ENCODE data around the gene MYO16.
"Not testable (repeated sequence)": the region's sequence is repeated elsewhere in the genome, so short reads cannot be mapped to it uniquely, and the experiment has no call there.

The MYO16 gene

DNA sequence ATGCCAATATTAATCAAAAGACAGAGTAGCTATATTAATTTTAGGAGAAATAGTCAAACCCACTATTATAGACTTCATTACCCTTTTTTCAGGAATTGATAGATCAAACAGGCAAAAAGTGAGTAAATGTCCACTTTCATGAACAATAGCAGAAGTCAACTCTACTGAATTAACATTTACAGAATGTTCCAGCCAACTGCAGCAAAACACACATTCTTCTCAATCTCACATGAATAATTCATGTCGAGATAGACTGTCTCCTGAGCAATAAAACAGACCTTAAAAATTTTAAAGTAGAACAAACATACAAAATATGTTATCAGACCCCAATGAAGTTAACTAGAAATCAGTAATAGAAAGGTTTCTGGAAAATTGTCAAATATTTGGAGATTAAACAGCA lies 118.4 kb downstream of the MYO16 start:
- no peak for DNase-seq

DNA sequence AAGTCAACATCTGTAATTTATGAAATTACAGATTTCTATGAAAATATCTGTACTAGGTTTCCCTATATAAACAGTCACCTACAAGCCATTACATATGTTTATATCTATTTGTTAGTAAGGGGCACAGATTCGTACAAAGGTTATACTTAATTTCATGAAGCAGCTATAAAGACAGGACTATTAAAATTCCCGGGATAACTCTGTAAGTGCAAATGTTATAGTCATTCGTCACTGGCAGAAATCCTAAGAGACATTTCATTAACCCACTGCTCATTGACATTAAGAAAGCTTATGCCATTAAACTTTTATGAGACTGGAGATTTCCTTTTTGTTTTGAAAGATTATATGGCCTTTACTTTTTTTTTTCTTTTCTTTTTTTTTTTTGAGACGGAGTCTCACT lies 122.9 kb downstream of the MYO16 start:
- DNase-seq = no peak

DNA sequence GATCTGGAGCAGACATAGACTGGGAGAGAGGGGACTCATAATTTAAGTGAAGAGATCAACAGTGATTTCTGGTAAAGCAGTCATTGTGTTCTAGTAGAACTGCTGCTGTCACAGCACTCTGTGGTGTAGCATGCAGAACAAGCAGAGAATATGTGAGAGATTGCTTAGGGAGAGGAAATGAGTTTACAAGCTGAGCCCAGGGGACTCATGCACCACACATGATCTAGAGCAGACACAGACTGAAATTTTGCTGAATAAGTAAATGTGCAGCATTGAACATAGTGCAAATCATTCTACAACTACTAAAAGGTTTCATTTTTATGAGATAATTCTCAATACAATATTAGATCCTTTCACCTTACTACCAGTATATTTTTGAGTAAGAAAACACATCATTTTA lies 125.7 kb downstream of the MYO16 start:
- DNase-seq = no peak

DNA sequence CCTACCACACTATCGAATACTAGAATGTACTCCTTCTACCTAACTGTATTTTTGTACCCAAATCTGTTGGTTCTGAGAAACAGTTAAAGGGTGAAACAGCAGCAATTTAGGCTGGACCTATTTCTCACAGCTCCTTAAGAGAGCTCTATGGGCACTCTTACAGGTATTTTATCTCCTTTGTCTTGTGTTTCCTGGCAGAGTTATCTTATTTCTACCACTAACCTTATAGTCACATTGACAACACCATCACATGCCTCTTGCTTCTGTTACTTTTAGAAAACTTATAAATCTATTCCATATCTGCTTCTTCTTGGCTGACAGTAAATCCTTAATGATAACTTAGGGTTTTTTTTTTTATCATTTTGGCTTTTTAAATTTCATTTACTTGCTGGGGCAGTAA lies 130.7 kb downstream of the MYO16 start:
- DNase-seq = no peak

DNA sequence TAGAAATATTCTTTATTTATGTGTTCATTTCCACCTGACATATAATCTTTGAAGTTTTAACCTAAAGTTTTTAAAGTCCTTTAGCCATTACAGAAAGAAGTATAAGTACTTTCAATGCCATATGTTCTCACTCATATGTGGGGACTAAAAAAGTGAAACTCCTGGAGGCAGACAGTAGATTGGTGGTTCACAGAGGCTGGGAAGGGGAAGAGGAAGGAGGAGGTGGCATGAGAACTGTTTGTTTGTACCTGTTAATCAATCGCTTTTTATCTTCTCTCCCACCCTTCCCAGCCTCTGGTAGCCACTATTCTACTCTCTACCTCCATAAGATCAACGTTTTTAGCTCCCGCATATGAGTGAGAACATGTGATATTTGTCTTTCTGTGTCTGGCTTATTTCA lies 131.1 kb downstream of the MYO16 start:
- DNase-seq = no peak

DNA sequence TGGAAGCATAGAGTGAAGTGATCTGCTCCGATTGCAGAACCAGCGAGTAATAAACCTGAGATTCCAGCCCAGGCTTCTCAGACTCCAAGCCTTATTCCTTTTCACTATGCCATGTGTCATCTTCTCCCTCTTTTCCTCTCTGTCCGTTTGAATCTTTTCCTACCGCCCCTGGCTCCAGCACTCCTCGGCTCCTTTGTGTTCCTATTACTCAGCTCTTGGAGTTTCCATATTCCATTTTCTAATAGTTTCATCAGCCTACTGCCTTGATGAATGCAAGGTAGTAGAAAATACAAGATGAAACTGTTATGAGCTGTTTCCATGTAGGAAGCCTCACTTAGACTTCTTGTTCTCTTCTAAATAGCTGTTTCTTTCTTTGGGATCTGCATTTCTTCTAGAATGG lies 138.6 kb downstream of the MYO16 start:
- DNase-seq = no peak

DNA sequence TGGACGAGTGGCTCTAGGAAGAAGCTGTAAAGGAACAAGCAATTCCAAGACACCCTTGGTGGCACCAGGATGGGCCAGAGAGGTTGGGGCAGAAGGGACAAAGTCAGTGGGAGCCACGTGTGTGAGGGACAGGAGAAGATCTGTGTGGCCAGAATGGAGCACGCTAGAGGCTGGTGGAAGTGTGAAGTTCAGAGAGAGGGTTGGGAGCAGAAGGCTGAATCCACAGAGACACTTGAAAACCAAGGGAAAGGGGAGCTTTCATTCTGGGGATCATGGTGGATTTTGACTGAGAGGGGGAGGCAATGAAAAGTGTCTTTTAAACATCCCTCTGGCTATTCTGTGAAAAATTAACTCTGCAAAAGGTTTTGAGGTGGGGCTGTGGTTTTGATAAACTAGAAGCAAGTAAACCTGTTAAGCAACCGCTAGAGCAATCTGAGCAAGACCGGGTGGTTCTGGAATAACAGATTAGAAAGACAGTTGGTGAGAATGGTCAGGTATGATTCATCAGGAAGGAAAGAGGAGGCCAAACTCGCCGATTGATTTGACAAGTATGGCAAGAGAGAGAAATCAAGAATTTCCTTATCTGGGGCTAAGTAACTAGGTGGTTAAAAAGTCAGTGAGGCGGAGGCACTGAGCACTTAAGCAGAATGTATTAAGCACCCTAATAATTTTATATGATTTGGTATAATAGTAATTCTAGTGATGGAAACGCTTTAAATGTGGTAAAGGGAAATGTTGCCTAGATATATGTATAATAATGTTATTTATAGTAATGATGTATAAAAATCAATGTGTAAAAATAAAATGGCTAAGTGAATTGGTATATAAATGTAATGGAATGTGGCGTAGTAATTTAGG lies 140.0 kb downstream of the MYO16 start:
- no peak for DNase-seq

DNA sequence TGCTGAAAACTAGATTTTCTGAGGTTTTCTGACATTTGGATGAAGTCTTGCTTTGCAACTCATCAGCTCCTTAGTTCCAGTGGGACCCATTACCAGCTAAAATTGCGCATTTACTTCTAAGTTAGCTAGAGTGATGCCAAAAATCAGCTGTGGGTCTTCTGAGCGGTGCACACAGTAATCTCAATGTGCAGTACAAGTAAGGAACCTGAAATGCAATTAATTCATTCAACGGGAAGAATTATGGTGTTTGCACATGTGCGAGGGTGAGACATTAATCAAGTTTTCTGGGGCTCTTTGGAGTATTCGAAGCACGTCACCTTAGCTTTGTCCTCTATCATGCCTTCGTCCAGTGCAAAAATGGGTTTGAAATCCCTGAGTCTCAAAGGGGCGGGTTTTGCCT lies 146.2 kb downstream of the MYO16 start:
- no peak for DNase-seq

DNA sequence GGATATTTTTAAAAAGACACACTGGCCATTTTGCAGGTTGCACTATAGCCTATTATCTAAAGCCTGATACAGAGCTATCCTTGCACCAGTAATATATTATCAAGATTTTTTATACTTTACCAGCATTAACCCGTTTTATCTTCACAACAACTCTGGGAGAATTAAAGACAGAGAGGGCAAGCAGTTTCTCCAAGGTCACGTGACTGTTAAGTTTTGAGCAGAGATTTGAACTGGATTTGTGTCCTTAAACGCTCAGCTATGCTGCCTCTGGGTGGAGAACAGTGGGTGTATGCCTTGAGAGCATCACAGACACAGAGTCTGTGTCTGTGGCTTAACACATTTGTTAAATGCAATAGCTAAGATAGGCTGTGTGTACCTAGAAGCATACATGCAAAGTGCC lies 147.2 kb downstream of the MYO16 start:
- DNase-seq = no peak

DNA sequence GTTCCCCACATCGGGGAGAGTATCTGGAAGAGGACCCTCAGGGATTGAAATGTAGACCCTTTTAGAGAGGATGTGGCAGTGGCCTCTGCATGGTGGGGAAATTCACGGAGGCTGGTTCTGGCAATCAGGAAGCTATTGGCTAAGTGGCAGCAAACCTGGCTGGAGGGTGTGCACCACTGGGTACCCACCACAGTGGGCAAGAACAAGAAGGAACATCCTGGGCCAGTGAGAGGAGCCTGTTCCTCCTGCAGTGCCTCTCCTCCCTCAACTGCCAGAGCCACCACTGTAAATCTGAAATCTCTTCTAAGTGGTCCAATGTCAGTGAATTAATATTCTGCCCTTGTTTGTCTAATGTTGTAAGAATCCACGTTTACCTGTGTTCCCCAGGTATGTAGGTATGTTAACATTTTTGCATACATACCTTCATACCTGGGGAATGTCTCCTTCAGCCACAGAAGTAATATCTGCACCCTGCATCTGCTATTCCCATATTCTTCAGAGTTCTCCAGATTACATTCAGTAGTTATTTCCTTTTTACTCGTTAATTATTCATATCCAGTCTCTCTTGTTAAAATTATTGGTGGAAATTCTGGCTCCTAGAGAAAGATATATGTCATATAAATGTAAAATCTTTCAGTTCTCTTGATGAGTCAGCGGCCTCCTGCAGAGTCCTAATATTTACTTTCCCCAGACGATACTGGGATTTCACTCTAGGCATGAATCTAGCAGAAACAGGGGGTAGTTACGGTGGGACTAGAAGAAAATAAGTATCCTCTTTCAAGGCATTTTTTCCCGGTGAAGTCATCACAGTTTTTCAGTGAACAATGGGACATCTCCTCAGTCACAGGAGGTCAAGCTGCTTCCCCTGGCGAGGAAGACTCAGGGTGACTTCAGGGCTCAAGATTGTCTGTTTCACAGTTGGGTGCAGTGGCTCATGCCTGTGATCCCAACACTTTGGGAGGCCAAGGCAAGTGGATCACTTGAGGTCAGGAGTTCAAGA lies 148.3 kb downstream of the MYO16 start:
- DNase-seq = no peak

DNA sequence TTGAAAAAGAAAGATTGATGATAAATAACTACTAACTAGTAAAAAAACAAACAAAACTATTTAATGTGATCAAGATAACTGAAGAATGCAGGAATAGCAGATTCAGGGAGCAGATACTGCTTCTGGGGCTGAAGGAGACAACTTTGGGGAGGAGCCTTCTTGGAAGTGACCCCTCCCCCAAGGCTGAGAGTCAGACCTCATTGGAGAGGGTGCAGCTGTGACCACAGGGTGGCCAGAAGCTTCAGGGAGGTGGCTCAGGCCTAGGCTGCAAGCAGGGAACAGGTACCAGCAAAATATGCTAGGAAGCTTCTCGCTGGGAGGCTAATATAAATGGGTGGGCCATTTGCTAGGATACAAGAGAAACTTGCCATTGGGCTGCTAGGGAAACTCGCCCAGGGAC lies 149.9 kb downstream of the MYO16 start:
- DNase-seq = no peak

DNA sequence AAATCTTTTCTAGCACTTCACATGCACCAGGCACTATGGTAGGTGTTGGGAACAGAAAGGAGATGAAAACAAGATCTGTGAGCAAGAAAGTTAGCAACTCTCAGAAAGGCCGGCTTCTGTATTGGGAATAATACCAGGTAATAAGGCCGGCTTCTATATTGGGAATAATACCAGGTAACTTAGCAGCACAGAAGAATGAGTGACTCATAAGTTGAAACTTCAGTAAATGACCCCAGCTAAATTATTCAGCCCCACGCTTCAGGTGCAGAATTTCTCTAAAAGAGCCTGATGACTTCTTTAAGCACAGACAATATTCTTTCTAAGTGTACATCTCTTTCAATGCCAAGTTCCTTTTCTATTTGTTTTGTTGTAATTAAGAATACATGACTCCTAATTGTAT lies 151.3 kb downstream of the MYO16 start:
- no peak for DNase-seq

DNA sequence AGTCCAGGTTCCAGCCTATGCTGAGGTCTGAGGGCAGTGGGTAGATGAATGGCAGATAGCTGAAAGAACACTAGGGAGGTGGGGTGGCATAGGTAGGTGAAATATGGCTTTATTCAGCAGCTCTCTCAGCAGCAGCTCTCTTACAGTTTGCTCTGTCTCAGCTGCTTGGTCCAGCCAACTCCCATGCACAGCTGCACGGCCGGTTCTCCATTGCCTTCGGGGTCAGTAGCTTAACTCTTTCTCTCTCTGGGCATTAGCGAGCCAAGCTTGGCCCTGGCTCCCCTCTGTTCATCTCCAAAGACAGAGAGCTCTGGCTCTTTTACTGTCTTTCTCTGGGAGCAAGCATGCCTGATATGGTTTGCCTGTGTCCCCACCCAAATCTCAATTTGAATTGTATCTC lies 151.9 kb downstream of the MYO16 start:
- no peak for DNase-seq

DNA sequence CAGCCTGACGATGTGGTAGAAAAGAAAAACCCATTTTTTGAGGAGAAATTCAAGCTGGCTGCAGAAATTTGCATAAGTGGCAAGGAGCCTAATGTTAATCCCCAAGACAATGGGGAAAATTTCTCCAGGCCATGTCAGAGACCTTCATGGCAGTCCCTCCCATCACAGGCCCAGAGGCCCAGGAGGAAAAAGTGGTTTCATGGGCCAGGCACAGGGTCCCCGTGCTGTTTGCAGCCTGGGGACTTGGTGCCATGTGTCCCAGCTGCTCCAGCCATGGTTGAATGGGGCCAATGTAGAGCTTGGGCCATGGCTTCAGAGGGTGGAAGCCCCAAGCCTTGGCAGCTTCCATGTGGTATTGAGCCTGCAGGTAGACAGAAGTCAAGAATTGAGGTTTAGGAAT lies 153.1 kb downstream of the MYO16 start:
- not testable (repeated sequence) for DNase-seq

DNA sequence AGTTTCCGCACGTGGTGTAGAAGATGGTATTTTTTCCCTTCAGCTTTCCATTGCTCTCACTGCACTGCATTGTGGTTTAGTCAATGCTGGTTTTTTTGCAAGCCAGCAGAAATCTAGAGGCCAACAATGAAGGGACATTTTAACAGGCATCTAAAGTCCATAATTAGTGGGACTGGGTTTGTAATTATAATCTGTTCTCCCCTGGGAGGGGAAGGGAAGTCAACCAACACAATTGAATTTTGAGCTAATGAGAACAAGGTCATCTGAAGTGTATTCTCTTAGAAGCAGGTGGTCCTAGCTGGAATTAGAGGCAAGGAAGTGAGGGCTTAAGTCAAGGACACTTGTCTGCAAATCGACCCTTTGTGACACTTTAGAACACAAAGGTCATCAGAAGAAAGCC lies 156.4 kb downstream of the MYO16 start:
- DNase-seq = peak; percentile 63 to 76

DNA sequence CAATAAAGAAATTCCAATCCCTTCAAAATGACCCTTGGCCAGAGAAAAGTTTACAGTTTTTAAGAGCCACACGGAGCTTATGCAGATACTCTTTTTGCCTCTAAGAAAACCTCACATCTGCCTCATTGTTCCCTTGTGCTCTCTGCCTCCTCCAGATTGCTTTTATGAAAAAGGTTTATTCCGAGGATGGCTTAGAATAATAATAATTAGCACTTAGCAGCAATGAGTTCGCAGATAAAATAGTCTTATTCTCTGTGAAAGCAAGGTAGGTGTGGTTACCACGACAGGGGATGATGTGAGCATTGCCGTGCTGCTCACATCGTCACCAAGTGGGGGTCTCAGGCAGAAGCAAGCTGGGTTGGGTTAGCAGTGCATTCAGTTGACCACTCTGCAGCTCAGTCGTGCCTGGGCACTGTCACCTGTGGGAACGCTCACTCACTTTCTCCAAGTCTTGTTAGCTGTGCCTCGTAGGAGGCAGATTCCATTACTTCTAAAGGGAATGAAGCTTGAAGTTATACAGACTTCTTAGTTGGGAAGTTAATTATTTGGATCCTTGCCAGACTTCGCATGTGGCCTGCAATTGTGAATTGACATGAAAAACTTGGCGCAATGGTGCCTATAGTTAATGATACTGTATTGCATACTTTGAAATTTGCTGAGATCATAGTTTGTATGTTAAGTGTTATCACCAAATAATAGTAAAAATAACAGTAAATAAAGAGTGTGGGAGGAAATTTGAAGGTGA lies 157.2 kb downstream of the MYO16 start:
- DNase-seq = peak in 1 of 2 experiments; percentile 9

DNA sequence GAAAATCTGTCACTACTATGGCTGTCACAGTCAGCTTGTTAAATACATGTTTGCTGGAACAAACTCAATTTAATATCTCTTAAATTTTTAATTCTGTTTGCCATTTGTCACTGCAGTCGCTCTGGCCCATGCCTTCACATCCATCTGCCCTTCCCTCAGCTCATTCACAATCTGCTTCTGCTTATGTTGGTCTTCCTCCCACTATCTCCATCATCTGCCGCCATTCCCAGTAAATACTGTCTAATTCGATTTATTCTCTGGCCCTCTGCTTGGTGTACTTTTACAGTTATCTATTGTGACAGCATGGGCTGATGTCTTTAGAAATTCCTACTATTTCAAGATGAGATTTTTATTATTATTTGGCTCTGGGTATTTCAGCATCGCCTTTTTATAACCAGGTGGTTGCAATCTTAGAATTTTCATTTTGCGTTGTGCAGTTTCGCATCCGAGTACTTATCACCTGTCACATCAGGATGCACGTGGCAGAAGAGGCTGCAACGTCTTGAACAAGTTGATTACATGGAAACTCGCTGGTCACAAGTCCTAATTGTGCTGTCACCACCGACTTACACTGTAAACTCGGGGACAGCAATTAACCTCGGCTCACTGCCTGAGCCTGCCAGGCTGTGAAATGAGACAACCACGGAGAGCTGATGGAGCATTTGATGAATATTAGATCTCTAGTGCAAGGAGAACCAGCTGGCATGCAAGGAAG lies 158.4 kb downstream of the MYO16 start:
- DNase-seq = no peak

DNA sequence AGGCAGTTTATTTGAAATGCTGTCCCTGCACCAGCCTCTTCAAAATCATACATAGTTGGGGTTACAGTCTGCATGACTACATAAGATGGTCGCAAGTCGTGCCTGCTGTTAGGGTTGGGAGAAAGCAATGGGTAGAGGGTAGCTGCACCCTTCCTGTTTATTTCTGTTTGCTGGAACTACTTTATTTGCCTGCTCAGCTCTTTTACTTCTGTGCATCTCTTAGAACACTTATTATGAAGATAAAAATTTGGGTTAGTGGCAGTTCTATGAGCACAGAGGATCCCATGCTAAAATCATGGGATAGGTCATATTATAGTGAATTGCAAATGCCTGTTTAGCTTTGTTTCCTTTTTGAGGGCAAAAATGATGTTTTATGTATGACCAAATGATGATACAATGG lies 160.1 kb downstream of the MYO16 start:
- no peak for DNase-seq

DNA sequence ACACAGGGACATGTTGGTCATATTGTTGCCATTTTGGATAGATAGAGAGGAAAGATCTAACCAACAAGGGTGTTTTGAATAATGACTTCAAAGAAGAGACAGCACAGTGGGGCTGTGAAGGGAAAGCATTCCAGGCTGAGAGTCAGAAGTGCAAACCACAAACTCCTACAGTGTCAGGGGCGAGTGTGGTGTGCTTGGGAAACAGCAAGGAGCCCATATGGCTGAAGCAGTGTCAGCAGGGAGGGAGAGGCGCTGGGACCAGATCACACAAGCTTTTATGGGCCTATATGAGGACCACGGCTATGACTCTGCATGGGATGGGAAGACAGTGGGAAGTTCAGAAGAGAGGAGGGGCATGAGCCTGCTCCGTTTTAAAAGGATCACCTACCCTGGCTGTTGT lies 166.4 kb downstream of the MYO16 start:
- DNase-seq = no peak

DNA sequence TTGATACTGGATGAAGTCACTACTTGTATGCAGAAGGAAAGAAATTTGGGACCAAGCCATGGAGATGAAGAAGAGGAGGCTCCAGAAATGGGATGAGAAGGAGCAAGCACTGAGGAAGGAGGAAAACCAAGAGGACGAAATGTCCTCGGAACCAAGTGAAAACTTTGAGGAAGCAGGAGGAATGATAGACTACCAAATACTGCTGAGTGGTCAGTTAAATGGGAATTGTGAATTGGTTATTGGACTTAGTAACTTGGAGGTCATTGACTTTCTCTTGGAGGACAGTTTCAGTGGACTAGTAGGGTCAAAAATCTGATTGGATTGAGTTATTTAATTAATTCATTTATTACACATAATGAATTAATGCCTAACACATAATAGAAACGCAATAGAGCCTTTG lies 167.9 kb downstream of the MYO16 start:
- no peak for DNase-seq

DNA sequence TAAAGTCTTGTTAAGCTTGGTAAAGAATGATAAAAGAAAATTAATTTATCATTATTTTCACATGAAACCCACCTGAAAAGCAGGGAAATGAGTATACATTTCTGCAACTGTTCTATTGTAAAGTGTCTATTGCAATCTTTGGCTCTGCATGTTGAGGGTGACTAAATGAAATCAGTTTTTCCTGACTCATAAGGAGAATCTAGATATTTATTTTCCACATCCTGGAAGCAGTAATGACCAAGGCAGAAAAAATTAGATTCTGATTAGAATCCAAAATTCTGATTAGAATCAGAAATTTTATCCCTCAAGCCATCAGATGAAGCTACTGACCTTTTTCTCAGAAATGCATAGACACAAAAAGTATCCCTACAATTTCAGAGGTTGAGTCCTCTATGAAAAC lies 178.4 kb downstream of the MYO16 start:
- no peak for DNase-seq

DNA sequence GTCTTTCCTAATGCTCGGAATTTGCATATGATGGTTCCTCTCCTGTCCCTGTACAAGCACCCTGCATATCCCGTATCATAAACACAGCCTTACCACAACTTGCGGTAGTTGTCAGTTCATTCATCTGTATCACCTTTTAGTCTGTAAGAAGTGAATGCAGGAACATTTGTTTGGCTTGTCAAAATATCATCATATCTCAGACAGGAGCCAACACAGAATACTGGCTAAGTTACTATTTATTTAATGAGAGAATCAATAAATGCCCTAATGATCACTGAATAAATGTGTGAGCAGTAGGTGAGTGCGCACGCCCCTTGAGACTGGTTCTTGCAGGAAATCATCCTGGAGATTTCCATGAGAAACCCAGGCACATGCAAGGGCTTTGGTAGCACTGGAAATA lies 182.8 kb downstream of the MYO16 start:
- DNase-seq = peak in 1 of 2 experiments; percentile 25

DNA sequence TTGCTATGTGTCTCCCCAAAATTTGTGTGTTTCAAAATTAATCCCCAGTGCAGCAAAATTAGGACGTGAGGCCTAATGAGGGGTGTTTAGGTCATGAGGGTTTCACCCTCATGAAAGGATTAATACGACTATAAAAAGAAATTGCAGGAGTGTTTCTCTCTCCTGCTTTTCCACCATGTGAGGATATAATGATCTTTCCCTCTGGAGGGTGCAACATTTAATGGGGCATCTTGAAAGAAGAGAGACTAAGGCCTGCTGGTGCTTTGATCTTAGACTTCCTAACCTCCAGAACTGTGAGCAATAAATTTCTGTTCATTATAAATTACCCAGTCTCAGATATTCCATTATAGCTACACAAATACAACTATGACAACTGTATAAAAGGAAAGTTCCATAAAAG lies 183.2 kb downstream of the MYO16 start:
- no peak for DNase-seq
